Stimulated activated effector memory CD8-positive, alpha-beta T cell treated with anti-CD3 and anti-CD28 coated beads, Interleukin-12 subunit alpha, Interleukin-12 subunit beta, amount 100 ng/mL, for 72 hours (primary cell): ENCODE data around the gene ESPL1.
A peak's percentile ranks its signal among the peaks of the same experiment; 100 is the strongest.

ENCODE experiments used
- ATAC-seq: fragments of 150-1000 bp; cut with Tn5 transposase; 2 replicates; pipeline ENCODE4 v1.10.0; 2021
- DNase-seq, 2 donors: peaks; one replicate each; pipeline ENCODE4 v3.0.0; 2021 to 2022; ENCODE audit warnings: low spot score in 2 of 2
- H3K27ac Mint-ChIP-seq: one replicate; pipeline ENCODE4 v1.8.0; 2022; ENCODE audit warnings: mild to moderate bottlenecking, mixed read lengths
- H3K36me3 Mint-ChIP-seq: one replicate; pipeline ENCODE4 v1.8.0; 2022; ENCODE audit warnings: mild to moderate bottlenecking, mixed read lengths
- H3K4me1 Mint-ChIP-seq: one replicate; pipeline ENCODE4 v1.8.0; 2022; ENCODE audit warnings: mixed read lengths
- H3K4me3 Mint-ChIP-seq: one replicate; pipeline ENCODE4 v1.8.0; 2022; ENCODE audit warnings: mild to moderate bottlenecking, mixed read lengths
- H3K9me3 Mint-ChIP-seq: one replicate; pipeline ENCODE4 v1.8.0; 2022; ENCODE audit warnings: mixed read lengths

ESPL1 gene

DNA sequence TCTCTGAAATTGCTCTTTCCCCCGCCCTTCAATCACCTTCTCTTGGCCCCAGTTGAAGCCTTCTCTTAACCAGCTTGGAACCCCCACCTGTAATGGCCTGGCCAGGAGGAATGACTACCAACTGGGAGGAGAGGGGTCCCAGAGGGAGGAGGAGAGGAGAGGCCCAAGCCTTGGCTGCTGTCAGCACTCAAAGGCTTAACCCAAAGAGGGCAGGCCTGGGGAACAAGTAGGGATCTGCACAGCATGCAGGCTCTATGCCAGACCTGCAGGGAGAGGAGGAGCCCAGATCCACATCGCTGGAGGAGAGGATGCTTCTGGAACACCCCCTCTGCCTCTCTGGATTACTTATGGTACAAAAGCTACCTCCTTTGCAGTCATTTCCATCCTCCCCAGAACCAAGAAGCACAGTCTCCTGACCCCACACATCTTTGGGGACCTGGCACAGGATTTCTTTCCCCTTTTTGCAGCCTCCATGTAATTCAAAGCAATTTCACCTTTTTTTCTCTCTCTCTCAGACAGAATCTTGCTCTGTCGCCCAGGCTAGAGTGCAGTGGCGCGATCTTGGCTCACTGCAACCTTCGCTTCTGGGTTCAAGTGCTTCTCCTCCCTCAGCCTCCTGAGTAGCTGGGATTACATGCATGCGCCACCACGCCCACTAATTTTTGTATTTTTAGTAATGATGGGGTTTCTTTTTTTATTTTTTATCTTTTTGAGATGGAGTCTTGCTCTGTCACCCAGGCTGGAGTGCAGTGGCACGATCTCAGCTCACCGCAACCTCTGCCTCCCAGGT is 42.3 kb upstream of the ESPL1 start:
- DNase-seq (no peak), ATAC-seq (no peak)
- Mint-ChIP-seq H3K9me3 (no peaks in the 10 kb centered on the region), H3K4me1 (peaks cover 95% of the 10 kb centered on the region), H3K36me3 (peaks cover 15% of the 10 kb centered on the region), H3K4me3 (peak overlapping the region; percentile 94), H3K27ac (peak overlapping the region; percentile 91)

DNA sequence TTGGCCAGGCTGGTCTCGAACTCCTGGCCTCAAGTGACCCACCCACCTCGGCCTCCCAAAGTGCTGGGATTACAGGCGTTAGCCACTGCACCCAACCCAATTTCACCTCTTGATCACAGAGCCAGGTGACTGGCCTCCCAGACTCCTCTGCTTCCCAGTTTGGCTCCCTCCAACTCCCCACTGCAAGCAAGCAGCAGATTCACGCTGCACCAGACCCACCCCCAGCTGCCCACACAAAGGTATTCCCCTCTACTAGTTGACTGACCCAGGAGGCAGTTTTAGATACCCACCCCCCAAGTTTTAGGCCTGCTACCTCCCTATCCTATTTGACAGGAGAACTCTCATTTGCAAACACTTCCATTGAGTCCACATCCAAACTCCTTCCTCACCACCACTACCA is 41.3 kb upstream of the ESPL1 start:
- Mint-ChIP-seq H3K27ac (peak overlapping the region; percentile 89), H3K36me3 (peaks cover 15% of the 10 kb centered on the region), H3K9me3 (no peaks in the 10 kb centered on the region), H3K4me3 (no peak overlapping the region), H3K4me1 (peaks cover 95% of the 10 kb centered on the region)
- no peak for DNase-seq
- ATAC-seq, result no peak

DNA sequence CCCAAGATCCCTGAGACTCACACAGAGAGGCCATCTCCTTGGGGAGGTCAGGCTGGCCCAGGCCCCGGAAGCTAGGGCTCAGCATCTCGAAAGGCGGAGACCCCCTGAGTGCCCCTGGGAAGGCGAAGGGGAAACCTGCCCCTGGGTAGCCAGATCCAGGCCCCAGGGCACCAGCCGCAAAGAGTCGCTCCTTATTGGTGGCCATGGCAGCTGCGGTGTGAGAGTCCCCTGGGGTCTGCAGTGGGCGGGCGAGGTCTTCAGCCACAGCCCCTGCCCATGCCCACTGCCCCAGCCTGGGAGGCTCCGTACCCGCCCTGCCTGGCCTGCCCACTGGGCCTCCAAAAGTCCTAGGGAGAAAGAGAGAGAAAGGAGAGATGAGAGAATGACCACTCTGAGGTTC is 40.8 kb upstream of the ESPL1 start:
- ATAC-seq (no peak), DNase-seq (no peak)
- Mint-ChIP-seq H3K4me3 (no peak overlapping the region), H3K36me3 (peaks cover 18% of the 10 kb centered on the region), H3K9me3 (no peaks in the 10 kb centered on the region), H3K27ac (peak overlapping the region; percentile 89), H3K4me1 (peaks cover 90% of the 10 kb centered on the region)

DNA sequence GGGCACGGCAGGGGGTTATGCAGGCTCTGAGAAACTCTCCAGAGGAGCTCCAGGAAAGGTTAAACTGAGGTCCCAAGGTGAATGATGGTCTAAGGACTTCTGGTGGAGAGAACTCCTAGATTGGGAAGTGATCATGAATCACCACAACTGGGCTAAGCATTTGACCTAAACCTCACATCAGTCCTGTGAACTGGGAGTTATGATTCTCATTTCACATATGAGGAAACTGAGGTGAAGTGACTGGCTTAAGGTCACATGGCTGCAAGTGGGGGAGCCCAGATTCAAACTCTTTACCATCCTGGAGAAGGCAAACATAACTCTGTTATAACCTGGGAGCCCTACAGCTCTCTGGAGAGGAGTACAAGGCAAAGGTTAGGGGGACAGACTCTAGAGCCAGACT is 40.3 kb upstream of the ESPL1 start:
- Mint-ChIP-seq H3K4me3 (no peak overlapping the region), H3K27ac (peak overlapping the region; percentile 89), H3K36me3 (peaks cover 23% of the 10 kb centered on the region), H3K9me3 (no peaks in the 10 kb centered on the region), H3K4me1 (peaks cover 90% of the 10 kb centered on the region)
- ATAC-seq (no peak), DNase-seq (no peak)

DNA sequence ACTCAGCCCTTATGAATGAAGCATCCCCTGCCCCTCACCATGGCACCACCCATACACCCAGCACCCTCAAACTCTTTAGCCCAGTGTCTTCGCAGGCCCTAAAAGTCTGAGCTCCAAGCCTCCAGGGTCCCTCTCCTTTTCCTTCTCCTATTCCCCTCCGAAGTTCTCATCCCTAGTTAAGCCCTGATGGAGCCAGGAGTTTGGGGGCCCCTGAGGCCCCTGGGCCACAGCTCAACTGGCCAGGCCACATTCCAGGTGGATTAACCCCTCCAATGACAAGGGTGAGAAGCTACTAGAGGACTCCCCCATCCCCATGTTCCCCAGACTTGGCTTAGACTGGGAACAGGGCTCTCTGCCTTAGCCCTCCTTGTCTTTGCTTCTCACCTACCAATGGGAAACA is 38.6 kb upstream of the ESPL1 start:
- Mint-ChIP-seq H3K27ac (peak overlapping the region; percentile 89), H3K36me3 (peaks cover 24% of the 10 kb centered on the region), H3K4me3 (peak overlapping the region; percentile 91), H3K9me3 (no peaks in the 10 kb centered on the region), H3K4me1 (peaks cover 90% of the 10 kb centered on the region)
- ATAC-seq (no peak), DNase-seq (no peak)

DNA sequence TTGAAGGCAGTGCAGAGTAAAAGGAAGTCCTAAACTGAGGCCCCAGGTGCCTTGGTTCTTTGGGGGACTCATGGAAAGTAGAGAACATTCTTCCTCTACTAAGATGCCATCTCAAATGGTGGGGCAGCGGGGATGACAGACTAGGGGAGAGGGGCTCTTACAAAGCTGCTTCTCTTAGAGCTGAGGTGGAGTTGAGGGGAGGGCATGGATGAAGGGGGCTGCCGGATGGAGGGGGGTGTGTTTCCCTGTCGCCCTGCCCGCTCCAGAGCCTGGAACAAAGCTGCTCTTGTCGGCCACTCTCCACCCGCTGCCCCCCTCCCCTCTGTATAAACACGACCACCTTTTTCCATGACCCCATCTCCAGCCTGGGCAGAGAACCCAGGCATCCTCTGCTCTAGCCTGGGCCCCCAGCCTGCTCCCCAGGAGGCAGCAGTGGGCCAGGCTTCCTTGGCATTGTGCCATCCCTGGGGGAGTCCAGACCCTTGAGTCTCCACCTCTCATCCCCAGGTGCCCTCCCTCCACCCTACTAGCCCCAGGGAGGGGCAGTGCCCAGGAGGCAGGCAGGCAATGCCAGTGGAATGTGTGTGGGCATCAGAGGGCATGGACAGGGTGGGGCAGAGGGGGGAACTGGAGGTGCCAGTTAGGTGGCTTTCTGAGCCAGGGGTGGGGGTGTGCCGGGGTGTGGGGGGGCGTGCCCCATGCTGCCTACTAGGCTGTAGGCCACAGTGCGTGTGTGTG is 37.8 kb upstream of the ESPL1 start:
- Mint-ChIP-seq H3K4me1 (peaks cover 87% of the 10 kb centered on the region), H3K36me3 (peaks cover 24% of the 10 kb centered on the region), H3K4me3 (peak overlapping the region; percentile 91), H3K9me3 (no peaks in the 10 kb centered on the region), H3K27ac (peak overlapping the region; percentile 89)
- ATAC-seq (no peak), DNase-seq (peak in 1 of 2 donors; percentile 49)

DNA sequence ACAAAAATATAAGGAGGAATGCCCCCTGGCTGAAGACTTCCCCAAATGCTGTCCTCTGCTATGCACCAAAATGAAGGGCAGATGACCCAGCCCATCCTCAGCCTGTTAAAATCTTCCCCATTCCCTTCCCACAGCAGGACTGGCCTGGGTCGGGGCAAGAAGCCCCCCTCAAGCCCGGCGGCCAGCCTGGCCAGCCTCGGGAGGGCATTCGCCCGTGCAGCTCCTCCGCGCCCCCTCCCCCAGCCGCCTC is 36.5 kb upstream of the ESPL1 start:
- peak overlapping the region; percentile 91 for H3K4me3 Mint-ChIP-seq
- H3K27ac Mint-ChIP-seq, result peak overlapping the region; percentile 89
- H3K4me1 Mint-ChIP-seq, result peaks cover 89% of the 10 kb centered on the region
- no peak for DNase-seq
- peaks cover 24% of the 10 kb centered on the region for H3K36me3 Mint-ChIP-seq
- ATAC-seq, result no peak
- H3K9me3 Mint-ChIP-seq, result no peaks in the 10 kb centered on the region

DNA sequence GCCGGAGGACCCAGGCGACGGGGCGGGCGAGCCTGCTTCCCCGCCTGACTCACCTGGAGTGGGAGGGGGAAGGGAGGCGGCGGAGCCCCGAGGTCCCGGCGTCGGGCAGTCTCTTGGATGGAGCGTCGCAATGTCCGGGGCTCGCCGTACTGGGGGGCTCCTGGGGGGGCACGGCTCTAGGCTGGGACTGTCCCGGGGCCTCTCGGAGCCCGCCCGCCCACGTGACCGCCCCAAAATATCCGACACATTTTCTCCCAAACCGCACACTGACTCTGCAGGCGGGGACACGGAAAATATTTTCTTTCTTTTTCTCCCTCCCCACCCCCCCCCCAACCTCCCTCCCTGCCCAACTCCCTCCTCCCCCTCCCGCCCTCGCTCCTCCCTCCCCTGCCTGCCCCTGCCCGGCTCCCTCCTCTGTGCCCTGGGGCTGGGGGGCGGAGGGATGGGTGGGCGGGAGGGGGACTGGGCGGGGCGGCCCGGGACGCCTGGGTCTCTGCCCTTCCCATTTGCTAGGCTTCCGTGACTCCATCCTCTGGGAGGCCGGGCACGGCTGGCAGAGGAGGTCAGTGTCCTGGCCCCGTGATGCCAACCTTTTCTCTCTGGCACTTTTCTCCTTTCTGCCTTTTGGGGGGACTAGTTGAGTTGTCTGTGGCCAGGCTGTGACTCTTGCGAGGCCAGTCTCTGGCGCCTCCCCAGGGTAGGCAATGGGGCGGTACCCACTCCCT is 36.0 kb upstream of the ESPL1 start, which contains the start of gene RARG:
TSS of gene RARG (minus strand) at position 289 of the 725 bp plus-strand sequence. CDS start 4,664 bp downstream, outside the sequence.
- peaks cover 89% of the 10 kb centered on the region for H3K4me1 Mint-ChIP-seq

DNA sequence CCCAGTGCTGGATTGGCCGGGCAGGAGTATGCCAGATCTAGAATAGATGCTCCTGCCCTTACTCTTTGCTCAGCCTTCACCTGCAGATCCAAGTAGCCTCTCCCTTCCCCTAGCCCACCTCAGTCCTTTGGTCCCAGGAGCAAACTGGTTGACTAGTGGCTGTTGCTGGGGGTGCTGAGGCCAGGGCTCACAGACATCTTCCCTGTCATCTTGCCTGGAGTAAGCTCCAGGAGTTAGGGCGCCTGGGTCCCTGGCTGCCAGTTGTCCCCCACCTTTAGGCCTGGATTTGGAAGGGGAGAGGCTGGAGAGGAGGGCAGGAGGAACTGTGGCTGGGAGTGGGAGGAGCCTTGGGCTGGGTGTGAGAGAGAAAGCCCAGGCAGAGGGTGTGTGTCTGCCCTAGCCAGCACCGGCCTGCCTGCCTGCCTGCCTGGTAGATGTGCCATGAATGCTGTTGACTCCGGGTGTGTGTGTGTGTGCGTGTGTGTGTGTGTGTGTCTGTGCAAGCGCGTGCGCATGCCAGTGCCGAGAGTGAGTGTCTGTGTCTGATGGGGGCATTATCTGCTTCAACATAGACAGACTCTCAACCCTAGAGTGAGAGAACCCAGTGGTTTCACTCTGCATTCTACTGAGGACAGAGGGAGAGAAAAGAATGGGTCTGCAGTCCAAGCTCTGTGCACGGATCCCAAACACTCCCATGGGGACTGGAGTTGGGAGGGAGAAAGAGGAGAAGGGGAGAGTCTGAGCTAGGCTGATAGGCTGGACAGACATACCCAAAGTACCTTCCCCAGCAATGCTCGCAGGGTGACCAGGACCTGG is 35.2 kb upstream of the ESPL1 start:
- peak overlapping the region; percentile 89 for H3K27ac Mint-ChIP-seq
- H3K4me1 Mint-ChIP-seq, result peaks cover 89% of the 10 kb centered on the region
- ATAC-seq, result peak; percentile 59
- H3K9me3 Mint-ChIP-seq, result no peaks in the 10 kb centered on the region
- peaks cover 15% of the 10 kb centered on the region for H3K36me3 Mint-ChIP-seq
- H3K4me3 Mint-ChIP-seq, result peak overlapping the region; percentile 91
- no peak for DNase-seq

More for the DNA sequence above, 36.0 kb upstream of the ESPL1 start, which contains the start of gene RARG:
- peaks cover 19% of the 10 kb centered on the region for H3K36me3 Mint-ChIP-seq
- no peaks in the 10 kb centered on the region for H3K9me3 Mint-ChIP-seq
- ATAC-seq (peak; percentile 87), DNase-seq (peak; percentile 59 to 86)
- peak within 1 kb of the TSS; percentile 91 for H3K4me3 Mint-ChIP-seq
- peak within 1 kb of the TSS; percentile 89 for H3K27ac Mint-ChIP-seq

DNA sequence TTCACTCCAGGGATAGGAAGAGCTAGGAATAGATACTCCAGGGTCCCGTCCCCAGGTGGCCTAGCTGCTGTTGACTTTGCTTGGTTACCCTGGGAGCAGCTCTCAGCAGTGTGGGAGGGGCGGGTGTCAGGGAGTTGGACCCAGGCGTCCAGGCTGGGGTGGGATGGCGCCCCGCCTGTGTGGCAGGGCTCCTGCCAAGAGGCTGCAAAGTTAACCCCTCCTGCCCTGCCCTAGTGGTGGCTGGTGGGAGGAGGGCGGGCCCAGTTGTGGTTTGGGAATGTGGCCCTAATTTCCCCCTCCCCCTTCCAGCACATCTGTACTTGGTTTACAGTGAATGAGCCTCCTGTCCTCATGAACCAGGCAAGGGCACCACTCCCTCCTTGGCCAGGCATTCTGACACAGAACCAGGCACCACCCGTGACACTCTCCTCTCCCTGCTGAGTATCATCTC is 34.4 kb upstream of the ESPL1 start:
- H3K36me3 Mint-ChIP-seq, result peaks cover 15% of the 10 kb centered on the region
- no peaks in the 10 kb centered on the region for H3K9me3 Mint-ChIP-seq
- peaks cover 80% of the 10 kb centered on the region for H3K4me1 Mint-ChIP-seq
- no peak for ATAC-seq
- H3K27ac Mint-ChIP-seq, result peak overlapping the region; percentile 89
- no peak for DNase-seq
- peak overlapping the region; percentile 91 for H3K4me3 Mint-ChIP-seq

DNA sequence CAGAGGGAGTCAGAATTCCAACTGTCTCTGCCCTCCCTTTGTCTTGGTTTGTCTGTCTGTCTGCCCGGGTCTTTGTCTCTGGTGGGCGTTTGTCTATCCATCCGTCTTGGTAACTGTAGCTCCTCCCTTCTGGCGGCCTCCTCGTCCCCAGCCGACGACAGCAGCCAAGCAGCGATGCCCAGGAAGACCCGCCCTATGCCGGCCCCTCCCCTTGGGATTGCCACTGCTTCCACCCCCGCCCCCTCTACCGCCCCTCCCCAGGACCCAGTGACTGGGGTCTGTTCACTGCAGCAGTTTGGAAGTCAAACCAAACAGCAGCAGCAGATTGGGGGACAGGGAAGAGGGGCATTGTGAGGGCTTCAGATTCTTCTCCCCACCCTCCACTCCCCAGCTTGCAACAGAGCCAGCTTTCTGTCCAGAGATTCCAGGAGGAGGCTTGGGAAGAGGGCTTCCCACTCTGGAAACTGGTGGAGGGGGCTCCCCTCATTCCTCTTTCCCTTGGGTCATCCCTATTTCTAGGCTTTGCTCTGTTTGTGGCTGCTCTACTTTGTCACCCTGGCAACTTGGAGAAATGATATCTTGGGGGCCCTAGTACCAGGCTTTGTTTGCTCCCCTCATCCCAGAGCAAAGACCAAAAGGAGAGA is 33.7 kb upstream of the ESPL1 start:
- H3K4me1 Mint-ChIP-seq, result peaks cover 73% of the 10 kb centered on the region
- no peak for DNase-seq
- peak overlapping the region; percentile 89 for H3K27ac Mint-ChIP-seq
- peak overlapping the region; percentile 91 for H3K4me3 Mint-ChIP-seq
- no peaks in the 10 kb centered on the region for H3K9me3 Mint-ChIP-seq
- no peak for ATAC-seq
- H3K36me3 Mint-ChIP-seq, result peaks cover 15% of the 10 kb centered on the region

DNA sequence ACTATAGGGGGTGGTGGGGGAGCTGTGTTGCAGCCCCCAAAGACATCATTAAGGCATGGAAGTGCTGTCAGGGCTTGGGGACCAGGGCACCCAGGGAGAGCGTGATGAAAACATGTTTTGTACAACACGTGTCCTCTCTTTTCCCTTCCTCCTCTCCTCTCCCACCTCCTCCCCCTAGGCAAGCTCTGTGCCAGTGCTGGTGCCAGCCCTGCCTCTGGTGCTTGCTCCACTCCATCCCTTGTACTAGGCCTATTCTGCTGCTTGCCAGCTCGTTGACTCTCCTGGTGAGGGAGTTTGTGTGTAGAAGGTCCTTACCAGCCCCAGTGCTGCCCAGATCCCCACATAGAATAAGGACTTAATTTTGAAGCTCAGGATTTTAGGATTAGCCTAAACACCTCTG is 32.9 kb upstream of the ESPL1 start:
- peak overlapping the region; percentile 89 for H3K27ac Mint-ChIP-seq
- no peaks in the 10 kb centered on the region for H3K9me3 Mint-ChIP-seq
- H3K4me1 Mint-ChIP-seq, result peaks cover 66% of the 10 kb centered on the region
- DNase-seq (no peak), ATAC-seq (no peak)
- H3K4me3 Mint-ChIP-seq, result peak overlapping the region; percentile 91
- peaks cover 15% of the 10 kb centered on the region for H3K36me3 Mint-ChIP-seq

DNA sequence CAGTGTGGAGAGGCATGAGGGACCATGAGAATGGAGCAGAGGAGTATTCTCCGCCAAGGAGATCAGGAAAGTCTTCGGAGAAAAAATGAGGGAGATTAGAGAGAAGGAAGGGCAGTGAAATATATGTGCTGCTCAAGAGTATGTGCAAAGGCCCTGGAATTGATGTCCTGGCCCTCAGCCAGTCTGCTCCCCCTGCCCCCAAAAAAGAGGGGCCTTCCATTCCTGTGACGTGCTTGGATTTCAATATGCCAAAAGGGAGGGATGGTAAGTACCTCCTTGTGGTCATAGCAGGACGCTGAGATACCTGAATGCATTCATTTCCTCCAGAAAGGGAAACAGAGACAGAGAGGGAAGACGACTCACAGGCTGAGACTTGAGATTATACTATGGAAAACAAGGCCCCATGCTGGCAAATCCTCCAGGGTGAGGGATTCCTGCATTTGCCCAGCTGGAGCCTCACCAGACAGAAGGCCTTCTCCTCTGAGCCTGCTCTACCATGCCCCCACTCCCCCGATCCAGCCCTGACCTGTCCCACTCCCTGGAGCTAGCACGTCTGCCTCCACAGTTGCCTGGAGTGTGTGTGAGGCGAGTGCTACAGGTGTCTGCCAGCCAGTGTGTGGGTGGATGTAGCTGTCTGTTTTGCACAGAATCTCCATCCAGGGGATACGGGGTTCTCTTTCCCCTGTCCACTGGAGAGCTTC is 32.2 kb upstream of the ESPL1 start:
- H3K4me1 Mint-ChIP-seq, result peaks cover 59% of the 10 kb centered on the region
- ATAC-seq (no peak), DNase-seq (no peak)
- H3K9me3 Mint-ChIP-seq, result no peaks in the 10 kb centered on the region
- H3K4me3 Mint-ChIP-seq, result peak overlapping the region; percentile 91
- peaks cover 15% of the 10 kb centered on the region for H3K36me3 Mint-ChIP-seq
- peak overlapping the region; percentile 89 for H3K27ac Mint-ChIP-seq
